Psoas muscle (tissue), 8 donors: ENCODE measurements around the gene SOX11. TPM values are rescaled to one million over a fixed set of nuclear protein-coding genes. Genes with fewer than 3 reads are reported as not detected.

Source experiments
- ATAC-seq, 4 donors: fragments of 200-7000 bp; cut with Tn5 transposase; one replicate each; pipeline ENCODE4 v1.9.1; 2020; ENCODE audit warnings: moderate library complexity in 3 of 4, mild to moderate bottlenecking in 2 of 4
- DNase-seq, 2 donors: peaks; one replicate each; pipeline ENCODE4 v3.0.0-alpha.2; 2020
- H3K27ac ChIP-seq: fragments of 200-600 bp; one replicate; pipeline ENCODE4 v1.8.0; 2022
- H3K27me3 ChIP-seq, 3 donors: fragments of 200-600 bp in 1 of 3; one replicate each; pipeline versions ENCODE4 v1.6.1 to v1.8.0; 2013 to 2022; ENCODE audit warnings: low read length in 2 of 3, mild to moderate bottlenecking in 2 of 3, moderate library complexity in 1 of 3; ENCODE audit not compliant: insufficient read depth in 3 of 3
- H3K36me3 ChIP-seq, 2 donors: fragments of 200-600 bp in 1 of 2; one replicate each; pipeline versions ENCODE4 v1.6.1 to v1.8.0; 2013 to 2022; ENCODE audit warnings: low read depth in 1 of 2, mild to moderate bottlenecking in 1 of 2, moderate library complexity in 1 of 2; ENCODE audit not compliant: insufficient read depth in 1 of 2
- H3K4me1 ChIP-seq: fragments of 200-600 bp; one replicate; pipeline ENCODE4 v1.8.0; 2022
- H3K4me3 ChIP-seq: fragments of 200-600 bp; one replicate; pipeline ENCODE4 v1.8.0; 2022; ENCODE audit warnings: mild to moderate bottlenecking
- H3K9me3 ChIP-seq: fragments of 200-600 bp; one replicate; pipeline ENCODE4 v1.8.0; 2022
- CTCF ChIP-seq: fragments of 200-600 bp; IDR thresholded peaks from one replicate; pipeline ENCODE4 v1.8.0; 2022; ENCODE audit warnings: antibody characterized with exemption
- WGBS, 3 donors: extraction: QIAGEN DNeasy Blood & Tissue Kit; methylation state at CpG; one replicate each; pipeline versions ENCODE4 v1.1.6 to v1.1.7; 2013; 5-methylcytosine and 5-hydroxymethylcytosine counted together
- intact Hi-C, 2 donors: fragments of 100-400 bp; cut with DNase I; formaldehyde crosslinking; loops; one replicate each; pipeline versions ENCODE4 v1.11.0 to v1.14.2; 2022
- polyA plus RNA-seq, 3 donors: library from polyadenylated mRNA; stranded (reverse); fragments of 200-250 nt; gene quantifications; one replicate each; pipeline ENCODE4 v1.2.3, GENCODE V29; 2013
- total RNA-seq, 4 donors: library from RNA; stranded (reverse); fragmentation: NEBNext Ultra II Directional in 2 of 4; extraction: Animal tissue kit (Norgen Biotek cat#: 25700) in 2 of 4; gene quantifications; one replicate each; pipeline versions ENCODE4 v1.2.1 to v1.2.4, GENCODE V29; 2021 to 2023
- donor health status: healthy with polysubstance abuse.
- donor health status: DM: no; HTN: no; CAD: no; lungs with moderate emphysema.
- donor health status: Bipolar disorder and iron deficiency.
- donor health status: healthy.
- donor health status: DM: yes; HTN: yes; CAD: no.
- donor health status: DM: no; HTN: no; CAD: no.
- donor health status: DM: no; HTN: no; CAD: no.
- donor health status: DM: yes; HTN: yes; CAD: no.

SOX11 gene
- total and polyA plus RNA-seq, 7 donors = 0.01 to 0.43 (median 0.05) TPM; not detected in 1

- ATAC-seq (no peak), DNase-seq (no peak)
- intact Hi-C loops = loop anchor here in 1 of 2 donors (10.0 kb wide), 2 partner anchors 329 to 699 kb away; no protein-coding TSS in a partner anchor
- H3K4me1 ChIP-seq = peaks cover 7% of the 10 kb centered on the region
- no peak for TF ChIP-seq CTCF
- no peak overlapping the region for H3K27ac ChIP-seq
- peak overlapping the region; percentile 52 for H3K4me3 ChIP-seq
- H3K36me3 ChIP-seq = no peaks in the 10 kb centered on the region
- H3K9me3 ChIP-seq = no peaks in the 10 kb centered on the region
- WGBS, 3 donors = 1 to 2% (median 2%) methylated on average over 59 to 102 of the region's 102 CpGs
- H3K27me3 ChIP-seq = peaks cover 0 to 95% (median 46%) of the 10 kb centered on the region in 3 donors
These were observed 1.4 kb downstream of the SOX11 start for GRCh38 chr2:5693287-5694201.

- no peak for ATAC-seq
These were observed 2.1 kb downstream of the SOX11 start for GRCh38 chr2:5694306-5694705.

GRCh38 chr2:5695654-5696403, 3.6 kb downstream of the SOX11 start:
- H3K4me3 ChIP-seq = peak overlapping the region; percentile 62
- no peak for TF ChIP-seq CTCF
- no peaks in the 10 kb centered on the region for H3K36me3 ChIP-seq
- H3K4me1 ChIP-seq = peaks cover 7% of the 10 kb centered on the region
- no peak overlapping the region for H3K27ac ChIP-seq
- intact Hi-C loops = loop anchor here in 1 of 2 donors (10.0 kb wide), 2 partner anchors 331 to 701 kb away; no protein-coding TSS in a partner anchor
- peaks cover 2 to 98% (median 42%) of the 10 kb centered on the region in 3 donors for H3K27me3 ChIP-seq
- ATAC-seq (peak; percentile 7 to 42 (median 22)), DNase-seq (no peak)
- H3K9me3 ChIP-seq = no peaks in the 10 kb centered on the region
- WGBS, 3 donors = 2 to 5% (median 3%) methylated on average over 46 to 49 of the region's 49 CpGs

More at GRCh38 chr2:5694306-5694705, 2.1 kb downstream of the SOX11 start:
- intact Hi-C loops = loop anchor here in 1 of 2 donors (10.0 kb wide), 2 partner anchors 330 to 700 kb away; no protein-coding TSS in a partner anchor
- Histone ChIP-seq H3K27me3 (peaks cover 0 to 97% (median 46%) of the 10 kb centered on the region in 3 donors), H3K9me3 (no peaks in the 10 kb centered on the region), H3K4me3 (no peak overlapping the region), H3K4me1 (peaks cover 7% of the 10 kb centered on the region), H3K27ac (no peak overlapping the region), H3K36me3 (no peaks in the 10 kb centered on the region)
- DNase-seq = no peak
- WGBS, 3 donors = 12 to 24% (median 12%) methylated on average over 9 of the region's 9 CpGs
- no peak for TF ChIP-seq CTCF

- DNase-seq (peak in 1 of 2 donors; percentile 46), ATAC-seq (peak; percentile 41 to 58 (median 52))
- H3K9me3 ChIP-seq = no peaks in the 10 kb centered on the region
- H3K27ac ChIP-seq = no peak overlapping the region
- H3K4me1 ChIP-seq = peaks cover 7% of the 10 kb centered on the region
- WGBS, 3 donors = 1% methylated on average over 32 to 65 of the region's 65 CpGs
- H3K27me3 ChIP-seq = peaks cover 4 to 97% (median 37%) of the 10 kb centered on the region in 3 donors
- TF ChIP-seq CTCF = no peak
- intact Hi-C loops = loop anchor here in 1 of 2 donors (10.0 kb wide), 2 partner anchors 332 to 702 kb away; no protein-coding TSS in a partner anchor
- peak overlapping the region; percentile 62 for H3K4me3 ChIP-seq
- H3K36me3 ChIP-seq = no peaks in the 10 kb centered on the region
These were observed 4.3 kb downstream of the SOX11 start for GRCh38 chr2:5696404-5696944.
